NCI-H146 treated with DMSO at 0.1 percent for 48 hours (cell line): ENCODE data around the gene MMEL1.

ENCODE experiments used
- DNase-seq: peaks from one replicate; lab custom pipeline; 2025; ENCODE audit not compliant: unreplicated experiment; lab: John Stamatoyannopoulos, UW

MMEL1 gene

DNA sequence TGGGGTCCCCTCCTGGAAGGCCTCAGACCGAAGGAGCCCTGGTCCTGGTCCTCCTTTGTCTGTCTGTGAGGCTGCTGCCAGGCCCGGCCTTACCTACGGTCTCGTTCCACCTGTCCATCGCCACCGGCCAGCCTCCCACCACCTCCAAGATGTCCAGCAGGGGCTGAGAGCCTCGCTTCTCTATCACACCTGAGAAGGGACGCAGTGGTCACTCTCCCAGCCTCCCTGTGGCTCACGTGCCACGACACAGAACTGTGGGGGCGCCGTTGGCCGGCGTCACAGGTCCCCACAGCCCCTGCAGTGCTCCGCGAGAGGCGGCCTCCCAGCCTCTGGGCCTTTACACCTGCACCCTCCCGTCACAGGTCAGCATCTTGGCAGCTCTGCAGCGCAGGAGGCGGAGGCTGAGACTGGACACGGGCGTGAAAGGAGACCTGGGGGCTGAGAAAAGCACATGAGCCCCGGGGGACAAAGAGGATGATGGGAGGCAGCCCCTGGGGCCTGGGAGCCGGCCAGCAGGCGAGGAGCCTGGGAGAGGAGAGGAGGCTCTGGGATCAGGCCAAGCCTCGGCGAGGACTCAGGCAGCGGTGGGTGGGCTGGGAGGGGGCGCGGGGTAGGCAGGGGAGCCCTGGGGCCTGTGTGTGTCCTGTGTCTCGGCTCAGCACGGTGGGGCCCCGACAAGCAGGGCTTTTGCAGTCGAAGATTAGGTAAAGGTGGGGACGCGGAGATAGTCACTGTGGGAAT lies 25.8 kb downstream of the MMEL1 start:
- DNase-seq = no peak

DNA sequence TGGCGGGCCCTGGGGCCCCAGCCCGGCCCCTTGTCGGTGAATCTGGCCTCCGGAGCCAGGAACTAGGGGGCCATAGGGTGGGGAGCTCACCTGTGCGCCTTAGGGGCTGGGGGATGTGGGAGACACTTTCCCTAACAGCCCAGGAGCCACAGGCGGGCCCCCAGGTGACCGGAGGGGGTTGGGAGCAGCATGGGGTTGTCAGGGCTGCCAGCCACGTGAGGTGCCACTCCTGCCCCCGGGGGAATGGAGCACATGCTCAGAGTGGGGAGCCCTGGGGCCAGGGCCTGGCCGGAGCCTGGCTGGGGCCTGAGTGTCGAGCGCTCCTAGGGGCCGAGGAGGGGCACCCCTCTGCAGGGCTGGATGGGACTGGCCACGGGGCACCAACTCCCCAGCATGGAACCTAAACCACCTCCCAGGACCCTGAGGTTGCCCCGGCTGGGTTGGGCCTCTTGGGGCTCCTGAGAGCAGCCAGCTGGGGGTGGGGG lies 26.4 kb downstream of the MMEL1 start:
- DNase-seq = no peak

DNA sequence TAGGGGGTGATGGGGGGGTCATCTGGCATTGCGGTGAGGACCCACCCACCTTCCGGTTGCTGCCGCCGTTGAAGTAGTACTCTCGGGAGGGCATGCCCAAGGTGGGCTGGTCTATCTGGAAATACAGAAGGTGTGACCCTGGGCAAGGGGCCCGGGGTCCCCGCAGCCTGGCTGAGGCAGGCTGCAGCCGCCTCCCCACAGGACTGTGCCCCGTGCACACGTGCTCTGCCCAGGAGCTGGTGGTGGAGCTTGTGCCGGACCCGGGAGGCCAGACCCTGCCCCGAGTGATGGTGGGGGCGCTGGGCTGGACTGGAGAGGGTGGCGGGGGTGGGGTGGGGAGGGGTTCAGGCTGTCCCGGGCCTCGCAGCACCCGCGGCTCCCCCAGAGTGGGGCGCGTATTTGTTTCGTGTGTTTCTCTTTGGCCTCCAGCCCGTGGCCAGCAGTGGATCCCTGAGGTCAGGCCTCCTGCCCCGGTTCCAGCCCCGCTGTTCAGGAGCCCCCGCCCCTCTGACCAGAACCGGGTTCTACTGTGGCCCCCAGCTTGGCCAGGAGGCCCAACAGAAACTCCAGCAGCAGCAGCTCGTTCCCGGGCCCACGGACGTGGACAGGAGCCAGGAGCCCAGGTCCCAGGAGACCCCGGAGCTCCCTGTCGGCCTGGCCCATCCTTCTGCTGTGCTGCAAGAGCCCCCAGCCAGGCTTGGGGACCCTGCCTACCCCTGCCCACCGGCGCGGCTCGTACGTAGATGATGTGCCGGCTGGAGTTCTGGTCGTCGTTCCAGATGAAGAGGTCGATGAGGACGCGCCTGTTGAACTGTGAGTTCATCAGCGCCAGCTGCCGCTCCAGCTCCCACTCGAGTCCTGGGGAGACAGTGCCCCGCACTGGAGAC lies 27.1 kb downstream of the MMEL1 start:
- no peak for DNase-seq

DNA sequence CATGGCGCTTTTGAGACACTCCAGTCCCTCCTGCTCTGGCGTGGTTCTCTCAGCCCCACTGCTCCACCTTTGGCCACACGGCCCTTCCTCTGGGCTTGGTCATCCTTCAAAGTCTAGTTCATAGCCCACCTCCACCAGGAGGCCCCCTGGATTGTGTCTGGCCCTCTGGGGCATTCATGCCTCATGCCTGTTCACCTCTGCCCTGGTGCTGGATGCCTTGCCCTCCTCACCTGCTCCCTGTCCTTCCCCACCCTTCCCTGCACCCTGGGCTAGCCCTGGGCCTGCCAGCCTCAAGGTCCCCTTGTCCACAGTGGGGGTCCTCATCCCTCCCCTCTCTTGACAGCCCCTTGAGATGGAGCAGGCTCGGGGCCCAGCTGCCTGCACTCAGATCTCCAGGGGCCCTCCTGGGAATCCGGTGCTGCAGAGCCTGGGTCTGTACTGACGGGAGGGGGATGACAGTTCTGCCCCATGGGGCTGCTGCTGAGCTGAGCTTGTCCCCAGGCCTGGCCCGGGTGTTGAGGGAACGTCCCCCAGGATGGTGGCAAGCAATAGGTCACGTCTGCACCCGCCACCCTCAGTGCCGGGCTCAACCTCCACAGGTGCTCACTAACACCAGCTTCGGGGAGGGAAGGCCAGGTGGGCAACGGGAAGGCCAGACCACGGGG lies 27.8 kb downstream of the MMEL1 start:
- DNase-seq = no peak

DNA sequence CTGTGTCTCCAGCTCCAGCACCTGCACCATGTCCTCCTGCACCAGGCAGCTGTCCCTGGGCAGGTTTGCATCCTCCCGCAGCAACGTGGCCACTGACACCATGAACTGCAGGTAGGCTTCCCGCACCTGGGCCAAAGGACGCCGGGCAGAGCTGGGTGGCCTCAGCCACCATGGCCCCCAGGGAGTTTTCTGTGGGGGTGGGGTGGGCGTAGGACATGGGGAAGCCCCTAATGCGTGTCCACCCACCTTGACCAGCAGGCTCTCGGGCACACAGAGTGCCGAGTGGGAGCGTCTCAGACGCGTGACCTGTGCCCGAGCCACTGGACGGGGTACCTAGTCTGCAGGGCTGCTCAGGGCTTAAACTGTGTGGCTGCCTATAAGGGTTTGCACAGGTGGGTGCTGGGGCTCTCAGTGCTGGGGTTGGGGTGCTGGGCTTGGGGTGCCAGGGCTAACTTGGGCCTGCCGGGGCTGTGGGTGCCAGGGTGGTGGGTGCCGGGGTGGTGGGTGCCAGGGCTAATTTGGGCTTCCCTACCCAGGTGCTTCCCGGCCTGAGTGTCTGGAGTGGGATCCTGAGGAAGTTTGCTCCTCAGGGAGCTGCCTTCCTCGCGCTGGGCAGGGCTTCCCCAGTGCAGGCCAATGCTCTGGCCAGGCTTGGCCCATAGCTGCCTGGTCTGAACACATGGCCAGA lies 28.5 kb downstream of the MMEL1 start:
- no peak for DNase-seq

DNA sequence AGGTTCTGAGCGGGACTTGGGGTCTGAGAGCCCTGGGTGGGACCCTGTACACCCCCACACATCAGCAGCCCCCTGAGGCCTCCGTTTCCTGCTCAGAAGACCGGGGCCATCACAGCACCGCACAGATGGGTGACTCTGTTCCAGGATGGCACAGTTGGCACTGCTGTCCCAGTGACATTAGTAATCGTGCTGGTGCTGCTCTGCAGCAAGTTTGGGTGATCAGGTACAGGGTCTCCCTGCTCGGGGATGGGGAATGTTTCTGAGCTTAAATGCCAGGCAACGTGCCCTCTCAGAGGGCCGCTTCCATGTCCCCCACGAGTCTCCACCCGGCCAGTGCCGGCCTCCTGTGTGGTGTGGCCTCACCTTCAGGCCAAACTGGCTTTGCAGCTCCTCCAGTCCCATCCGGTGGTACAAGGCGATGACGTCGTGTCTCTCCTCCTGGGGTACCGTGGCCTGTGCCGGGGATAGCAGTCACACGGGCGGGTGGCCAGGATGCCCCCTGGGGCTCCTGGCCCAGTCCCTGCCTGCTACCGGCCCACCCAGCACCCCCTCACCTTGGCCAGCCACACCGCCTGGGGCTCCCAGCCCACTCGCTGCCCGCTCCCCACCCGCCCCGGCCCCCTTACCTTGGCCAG lies 29.2 kb downstream of the MMEL1 start:
- no peak for DNase-seq

DNA sequence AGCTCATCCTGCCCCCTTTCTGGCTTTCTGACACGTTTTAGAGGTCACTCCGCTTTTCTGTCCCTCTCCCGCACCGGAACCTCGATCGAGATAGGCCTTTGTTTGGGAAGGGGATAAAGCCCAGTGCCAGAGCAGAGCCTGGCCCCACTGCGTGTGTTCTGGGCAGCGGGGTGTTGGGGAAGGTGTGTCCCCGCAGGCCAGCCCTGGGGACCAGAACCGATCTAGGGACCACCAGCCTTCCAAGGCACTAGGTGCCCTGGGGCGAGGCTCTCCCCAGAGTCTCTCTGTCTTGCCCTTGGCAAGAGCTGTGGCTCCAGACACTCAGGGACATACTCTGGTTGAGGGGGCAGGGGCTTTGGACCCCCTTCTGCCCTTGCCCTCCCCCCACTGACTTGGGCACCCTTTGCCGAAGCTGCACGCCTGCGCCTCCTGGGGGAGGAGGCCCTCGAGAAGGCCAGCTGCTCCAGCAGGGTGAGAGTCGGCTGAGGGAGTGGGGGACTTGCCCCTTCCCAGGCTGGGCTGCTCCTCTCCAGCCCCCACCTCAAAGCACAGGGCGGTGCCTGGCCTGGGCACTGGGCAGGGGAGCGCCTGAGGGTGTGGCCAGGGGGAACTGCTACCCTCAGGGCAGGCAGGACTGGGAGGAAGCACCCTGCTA lies 29.8 kb downstream of the MMEL1 start:
- DNase-seq = no peak

DNA sequence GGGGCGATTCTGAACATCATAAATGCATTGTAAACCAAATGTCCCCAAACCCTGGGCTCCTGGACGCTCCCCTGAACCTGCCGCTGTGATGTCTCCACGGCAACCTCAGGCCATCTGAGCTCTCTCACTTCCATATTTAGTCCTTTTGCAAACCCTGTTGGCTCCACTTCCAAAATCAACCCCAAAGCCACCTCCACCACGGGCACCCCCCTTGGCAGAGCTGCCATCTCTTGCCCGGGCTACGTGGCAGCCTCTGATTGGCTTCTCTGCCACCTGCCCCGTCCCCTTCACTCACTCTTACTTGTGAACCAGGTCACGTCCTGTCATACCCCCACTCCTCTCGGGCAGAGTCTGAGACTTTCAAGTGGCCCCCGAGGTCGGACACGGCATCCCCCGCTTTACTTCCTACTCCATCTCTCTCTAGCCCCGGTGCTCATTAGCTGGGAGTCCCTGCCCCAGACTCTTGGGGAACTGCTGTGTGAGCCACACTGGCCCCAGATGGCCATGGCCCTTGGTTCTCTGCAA lies 30.4 kb downstream of the MMEL1 start:
- DNase-seq = no peak

DNA sequence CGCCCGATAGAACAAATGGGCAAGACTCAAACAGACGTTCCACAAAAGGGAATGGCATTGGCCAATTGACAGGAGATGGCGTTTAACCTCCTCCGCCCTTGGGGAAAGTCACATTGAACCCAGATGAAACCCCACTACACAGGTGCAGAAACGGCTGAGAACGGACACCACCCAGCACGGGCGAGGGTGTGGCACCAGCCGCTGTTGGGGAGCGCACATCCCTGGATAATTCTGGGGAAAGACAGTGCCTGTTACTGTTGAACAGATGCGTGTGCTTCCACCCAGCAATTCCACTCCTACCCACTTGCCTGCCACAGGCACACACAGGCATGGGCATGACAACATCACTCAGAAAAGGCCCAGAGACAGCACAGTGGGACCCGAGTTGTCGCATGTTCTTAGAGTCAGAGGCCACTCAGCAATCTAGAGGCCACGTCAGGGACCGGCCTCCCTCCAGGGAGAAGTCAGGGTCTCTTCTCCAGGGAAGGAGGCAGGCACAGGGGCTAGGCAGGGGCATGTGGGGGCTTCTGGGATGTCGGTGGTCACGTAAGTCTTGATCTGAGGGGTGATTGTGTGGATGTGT lies 31.0 kb downstream of the MMEL1 start:
- no peak for DNase-seq

DNA sequence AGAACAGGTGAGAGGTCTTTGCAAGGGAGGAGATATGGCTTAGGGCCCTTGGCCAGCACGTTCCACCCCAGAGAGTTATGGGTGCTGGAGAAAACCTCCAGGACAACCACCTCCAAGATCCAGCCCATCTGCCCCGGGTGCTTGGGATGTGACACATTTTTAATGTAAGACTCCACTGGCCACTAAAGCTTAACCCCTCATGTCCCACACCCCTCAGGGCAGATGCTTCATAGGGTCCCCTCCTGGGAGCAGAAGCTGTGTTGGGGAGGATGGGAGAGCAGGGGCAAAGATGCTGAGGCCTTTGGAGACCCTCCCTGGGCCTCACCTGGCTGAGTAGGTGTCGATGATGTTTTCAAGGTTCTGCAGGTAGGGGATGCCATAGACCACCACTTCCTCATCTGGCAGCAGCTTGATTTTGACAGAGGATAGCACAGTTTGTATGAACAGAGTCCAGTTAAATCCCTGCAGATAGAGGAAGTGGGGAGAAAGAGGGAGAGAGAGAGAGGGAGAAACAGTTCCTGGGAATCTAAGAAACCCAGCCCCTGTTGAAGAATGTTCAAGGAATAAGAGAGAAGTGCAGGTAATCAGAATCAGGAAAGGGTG lies 34.4 kb downstream of the MMEL1 start:
- DNase-seq = no peak

DNA sequence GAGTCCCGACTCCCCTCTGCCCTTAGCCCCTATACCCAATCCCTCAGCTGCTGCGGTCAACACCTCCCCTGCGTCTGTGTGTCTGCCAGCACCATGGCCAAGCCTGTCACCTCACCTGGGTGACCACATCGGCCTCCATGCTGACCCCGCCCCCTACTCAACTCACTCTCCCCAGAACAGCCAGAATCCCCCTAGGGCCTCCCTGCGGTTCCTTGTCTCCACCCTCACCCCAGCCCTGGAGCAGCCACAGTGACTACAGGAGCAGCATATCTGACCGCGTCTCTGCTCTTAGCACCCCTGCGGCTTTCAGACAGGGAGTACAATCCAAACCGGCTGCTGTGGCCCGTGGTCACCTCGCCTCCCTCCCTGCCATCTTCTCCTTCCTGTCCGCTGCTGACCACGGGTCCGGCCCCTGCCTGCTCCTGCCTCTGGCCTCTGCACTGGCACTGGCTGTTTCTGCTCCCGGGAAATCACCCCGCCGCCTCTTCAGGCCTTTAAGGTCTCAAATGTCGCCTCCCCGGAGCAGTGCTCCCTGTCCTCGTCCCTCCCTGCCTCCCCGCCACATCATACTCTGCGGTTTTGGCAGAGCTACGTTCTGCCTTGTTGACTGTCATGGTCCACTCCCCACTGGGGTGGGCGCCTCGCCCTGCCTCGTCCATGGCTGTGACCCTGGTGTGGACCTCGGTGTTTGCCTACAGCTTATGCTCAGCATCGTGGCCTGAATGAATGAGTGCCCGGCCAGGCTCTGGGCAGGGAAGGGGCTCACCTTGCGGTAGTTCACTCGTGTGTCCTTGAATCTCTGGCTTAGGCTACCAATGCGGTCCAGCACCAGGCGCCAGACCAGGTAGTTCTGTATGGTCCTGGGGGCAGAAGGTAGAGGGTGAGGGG lies 35.1 kb downstream of the MMEL1 start:
- DNase-seq = no peak

DNA sequence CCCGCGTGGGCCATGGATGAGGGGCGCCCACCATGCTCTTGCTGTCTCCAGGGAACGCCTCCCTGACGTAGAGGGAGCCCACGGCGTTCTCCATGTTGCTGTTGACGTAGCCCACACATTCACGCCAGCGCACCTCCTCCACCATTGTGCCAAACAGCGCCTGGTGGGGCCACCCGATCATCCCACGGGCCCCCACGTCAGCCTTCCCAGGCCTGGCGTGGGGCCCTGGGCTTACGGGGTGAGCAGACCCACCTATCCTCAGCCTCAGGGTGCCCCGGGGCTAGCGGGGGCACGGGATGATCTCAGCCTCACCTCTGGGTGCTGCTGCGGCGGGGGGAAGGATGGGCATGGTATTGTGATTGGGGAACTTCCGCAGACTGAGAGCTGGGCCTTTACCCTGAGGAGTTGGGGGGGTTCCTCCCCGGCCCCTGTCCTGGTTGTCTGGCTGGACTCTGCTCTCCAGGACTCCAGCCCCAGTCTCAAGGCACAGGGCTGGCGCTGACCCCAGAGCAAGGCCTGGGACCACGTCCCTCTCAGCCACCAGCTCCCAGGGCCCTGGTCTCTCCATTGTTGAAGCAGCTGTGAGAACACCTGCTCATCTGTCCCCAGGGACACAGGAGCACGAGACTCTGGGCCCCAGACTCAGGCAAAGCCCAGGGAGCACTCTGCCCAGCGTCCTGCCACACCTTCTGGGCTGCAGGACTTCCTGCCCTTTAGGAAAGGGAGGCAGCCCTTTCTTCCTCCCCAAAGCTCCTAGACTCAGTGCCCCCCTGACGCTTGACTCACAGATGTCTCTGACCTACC lies 36.1 kb downstream of the MMEL1 start:
- DNase-seq = no peak

DNA sequence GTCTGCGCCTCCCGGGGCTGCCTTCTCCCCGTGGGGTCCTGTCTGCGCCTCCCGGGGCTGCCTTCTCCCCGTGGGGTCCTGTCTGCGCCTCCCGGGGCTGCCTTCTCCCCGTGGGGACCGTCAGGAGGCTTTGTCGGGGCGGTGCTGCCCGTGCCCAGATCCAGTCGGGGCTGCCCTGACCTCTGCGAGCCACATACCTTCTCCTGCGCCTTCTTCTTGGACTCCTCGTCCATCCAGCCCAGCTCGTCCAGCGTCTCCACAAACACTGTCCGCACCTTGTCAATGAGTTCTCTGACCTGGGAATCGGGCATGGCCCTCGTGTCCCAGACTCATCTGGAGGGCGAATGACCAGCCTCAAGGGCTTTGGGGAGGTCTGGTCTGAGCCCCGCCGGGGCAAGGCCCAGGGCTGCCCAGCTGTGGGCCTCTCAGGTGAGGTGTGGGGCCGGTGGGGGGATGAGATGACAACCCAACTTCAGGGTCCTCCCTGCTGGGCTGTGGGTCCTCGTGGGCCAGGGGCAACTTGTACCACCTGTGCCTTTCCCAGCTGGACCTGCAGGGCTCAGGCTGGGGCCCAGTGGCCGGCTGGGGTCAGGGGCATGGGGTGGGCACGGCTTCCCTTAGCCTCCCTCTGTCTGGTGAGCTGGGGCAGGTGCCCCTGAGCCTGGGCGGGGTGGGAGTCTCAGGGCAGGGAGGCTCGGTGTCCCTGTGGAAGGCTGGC lies 36.8 kb downstream of the MMEL1 start:
- no peak for DNase-seq

DNA sequence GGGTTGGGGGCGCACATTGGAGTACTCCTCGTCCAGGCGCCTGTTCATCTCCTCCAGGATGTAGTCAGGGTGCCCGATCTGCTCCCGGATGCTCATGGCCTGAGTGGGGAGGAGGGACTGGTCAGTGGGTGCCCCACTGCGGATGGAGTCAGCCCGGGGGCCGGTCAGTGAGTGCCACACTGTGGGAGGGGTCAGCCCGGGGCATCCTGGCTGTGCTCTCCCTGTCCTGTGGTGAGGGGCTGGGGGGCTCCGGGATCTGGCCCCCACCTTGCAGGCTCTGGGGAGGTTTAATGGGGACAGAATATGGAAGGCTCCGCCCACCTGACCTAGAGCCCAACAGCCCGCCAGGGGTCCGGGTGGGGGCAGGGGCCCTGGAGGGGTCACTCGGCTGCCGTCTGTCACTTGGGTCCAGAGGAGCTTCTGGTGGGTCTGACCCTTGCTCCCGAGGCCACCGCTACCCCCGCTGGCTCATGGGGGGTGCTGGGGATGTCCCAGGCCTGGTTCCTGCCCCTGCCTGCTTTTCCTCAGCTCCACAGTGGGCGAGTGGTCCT lies 37.5 kb downstream of the MMEL1 start:
- no peak for DNase-seq

DNA sequence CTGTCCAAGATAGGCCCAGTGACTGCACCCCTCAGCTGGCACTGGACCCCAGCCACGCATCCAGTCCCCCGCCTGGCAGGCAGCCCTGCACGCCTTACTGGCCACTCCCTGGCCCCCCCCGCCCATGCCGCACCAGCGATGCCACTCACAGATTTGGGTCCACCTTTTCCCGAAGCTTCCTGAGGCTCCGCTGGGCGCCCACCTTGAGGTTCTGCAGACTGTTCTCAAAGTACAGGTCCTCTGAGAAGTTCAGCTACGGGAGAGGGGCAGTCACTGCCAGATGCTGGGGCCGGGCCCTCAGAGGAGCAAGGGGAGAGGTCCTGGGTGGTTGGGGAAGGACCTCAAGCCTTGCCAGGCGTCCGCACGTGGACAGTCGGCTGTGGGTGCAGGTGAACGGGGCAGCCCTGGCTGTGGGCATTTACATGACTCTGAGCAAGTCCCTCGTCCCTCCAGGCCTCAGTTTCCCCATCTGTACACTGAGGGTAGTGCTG lies 38.1 kb downstream of the MMEL1 start:
- DNase-seq = no peak

DNA sequence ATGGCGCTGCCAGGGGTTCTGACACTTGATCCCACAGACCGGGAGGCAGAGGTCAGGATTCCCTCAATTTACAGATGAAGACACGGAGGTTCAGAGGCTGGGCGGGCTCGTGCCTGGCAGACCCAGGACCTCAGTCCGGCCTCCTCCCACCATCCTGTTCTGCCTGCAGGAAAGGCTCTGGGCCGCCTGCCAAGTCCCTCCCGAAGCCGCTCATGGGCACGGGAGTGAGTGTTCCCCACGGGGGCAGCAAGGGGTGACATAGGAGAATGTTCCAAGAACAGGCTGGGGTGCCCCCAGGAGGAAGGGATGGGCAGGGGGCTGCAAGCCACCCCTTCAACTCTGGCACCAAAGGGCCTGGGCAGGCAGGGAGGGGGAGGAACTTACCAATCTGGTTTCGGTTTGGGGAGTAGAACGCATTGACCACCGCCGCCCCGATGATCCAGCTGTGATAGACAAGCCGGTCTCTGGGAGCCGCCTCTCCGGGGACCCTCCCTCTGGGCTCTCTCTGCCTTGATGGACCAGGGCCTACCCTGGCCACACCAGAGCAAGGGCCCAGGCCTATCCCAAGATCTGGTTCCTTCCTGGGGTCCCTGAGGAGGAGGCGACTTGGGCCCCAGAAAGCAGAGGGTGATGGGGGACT lies 38.7 kb downstream of the MMEL1 start:
- no peak for DNase-seq
